ENCODE data around the gene POLR1F. TPM values are rescaled to one million over a fixed set of nuclear protein-coding genes. Genes with fewer than 3 reads are reported as not detected.
"Not testable (repeated sequence)": the region's sequence is repeated elsewhere in the genome, so short reads cannot be mapped to it uniquely, and the experiment has no call there.

Gene POLR1F
- total and polyA plus RNA-seq, 4 donors: 5.7 to 16.4 (median 8.8) TPM

DNA sequence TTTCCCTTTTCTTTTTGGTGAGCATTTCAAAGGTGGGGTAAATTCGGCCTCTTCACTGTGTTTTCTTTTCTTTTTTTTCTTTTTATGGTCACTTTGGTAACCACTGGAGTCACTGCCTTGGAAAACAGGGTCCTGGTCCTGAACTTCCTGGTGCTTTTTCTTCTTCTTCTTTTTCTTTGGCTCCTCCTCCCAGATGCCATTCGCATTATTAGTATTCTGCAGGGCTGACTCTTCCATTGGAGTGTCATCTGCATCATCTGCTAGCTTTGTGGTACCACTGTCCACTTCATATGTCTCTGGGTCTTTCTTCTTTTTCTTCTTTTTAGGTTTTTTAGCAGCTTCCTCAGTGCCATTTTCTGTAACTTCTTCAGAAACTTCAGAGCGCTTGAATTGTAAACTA, 10.5 kb downstream of the POLR1F start:
- Histone ChIP-seq H3K4me3 (no peak overlapping the region), H3K36me3 (ENCODE audit: control insufficient read depth in 4 of 4, insufficient read depth in 4 of 4, low read length in 4 of 4) (peaks cover 0 to 10% (median 4%) of the 10 kb centered on the region in 4 donors), H3K9me3 (ENCODE audit: control insufficient read depth in 4 of 4, insufficient read depth in 3 of 4, low read length in 3 of 4) (no peaks in the 10 kb centered on the region), H3K27me3 (ENCODE audit: control insufficient read depth in 3 of 3, insufficient read depth in 3 of 3, low read length in 2 of 3) (no peaks in the 10 kb centered on the region), H3K4me1 (ENCODE audit: control insufficient read depth in 5 of 5, insufficient read depth in 5 of 5, low read length in 5 of 5) (no peaks in the 10 kb centered on the region), H3K9ac (ENCODE audit: insufficient read depth in 1 of 2, low read length in 2 of 2) (no peak overlapping the region), H3K27ac (ENCODE audit: low read depth in 1 of 2, low read length in 1 of 2) (no peak overlapping the region)
- 93 to 94% methylated on average over 3 of the region's 3 CpGs for WGBS, 2 donors
- DNase-seq: no peak
- TF ChIP-seq, protein P1, sequence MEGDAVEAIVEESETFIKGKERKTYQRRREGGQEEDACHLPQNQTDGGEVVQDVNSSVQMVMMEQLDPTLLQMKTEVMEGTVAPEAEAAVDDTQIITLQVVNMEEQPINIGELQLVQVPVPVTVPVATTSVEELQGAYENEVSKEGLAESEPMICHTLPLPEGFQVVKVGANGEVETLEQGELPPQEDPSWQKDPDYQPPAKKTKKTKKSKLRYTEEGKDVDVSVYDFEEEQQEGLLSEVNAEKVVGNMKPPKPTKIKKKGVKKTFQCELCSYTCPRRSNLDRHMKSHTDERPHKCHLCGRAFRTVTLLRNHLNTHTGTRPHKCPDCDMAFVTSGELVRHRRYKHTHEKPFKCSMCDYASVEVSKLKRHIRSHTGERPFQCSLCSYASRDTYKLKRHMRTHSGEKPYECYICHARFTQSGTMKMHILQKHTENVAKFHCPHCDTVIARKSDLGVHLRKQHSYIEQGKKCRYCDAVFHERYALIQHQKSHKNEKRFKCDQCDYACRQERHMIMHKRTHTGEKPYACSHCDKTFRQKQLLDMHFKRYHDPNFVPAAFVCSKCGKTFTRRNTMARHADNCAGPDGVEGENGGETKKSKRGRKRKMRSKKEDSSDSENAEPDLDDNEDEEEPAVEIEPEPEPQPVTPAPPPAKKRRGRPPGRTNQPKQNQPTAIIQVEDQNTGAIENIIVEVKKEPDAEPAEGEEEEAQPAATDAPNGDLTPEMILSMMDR (IDR thresholded peaks at IDR 0.05; ENCODE audit: control extremely low read depth, extremely low read depth): no peak
- ATAC-seq (ENCODE audit: insufficient read depth, low FRiP score): no peak

DNA sequence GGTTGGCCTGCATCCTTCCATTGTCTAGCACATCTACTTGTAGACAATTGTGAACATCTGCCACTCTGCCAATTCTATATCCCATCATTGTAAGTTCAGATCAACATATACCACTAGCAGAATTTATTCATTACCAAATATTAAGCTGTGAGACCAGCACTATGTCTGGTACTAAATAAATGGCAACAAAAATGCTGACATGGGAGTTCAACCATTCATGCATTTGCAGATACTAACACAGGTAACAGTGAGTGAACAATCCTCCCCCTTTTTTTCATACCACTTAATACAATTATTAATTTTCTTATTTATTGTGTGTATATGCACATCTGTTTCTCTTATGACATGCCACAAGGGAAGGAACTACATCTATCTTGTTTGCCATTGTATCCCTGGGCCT, 11.9 kb downstream of the POLR1F start:
- DNase-seq: no peak
- H3K4me1 ChIP-seq (ENCODE audit: control insufficient read depth in 5 of 5, insufficient read depth in 5 of 5, low read length in 5 of 5): no peaks in the 10 kb centered on the region
- H3K27ac ChIP-seq (ENCODE audit: low read depth in 1 of 2, low read length in 1 of 2): no peak overlapping the region
- H3K4me3 ChIP-seq: no peak overlapping the region
- no peak overlapping the region for H3K9ac ChIP-seq (ENCODE audit: insufficient read depth in 1 of 2, low read length in 2 of 2)
- H3K9me3 ChIP-seq (ENCODE audit: control insufficient read depth in 4 of 4, insufficient read depth in 3 of 4, low read length in 3 of 4): no peaks in the 10 kb centered on the region
- no peak for ATAC-seq (ENCODE audit: insufficient read depth, low FRiP score)
- H3K36me3 ChIP-seq (ENCODE audit: control insufficient read depth in 4 of 4, insufficient read depth in 4 of 4, low read length in 4 of 4): peaks cover 0 to 8% (median 4%) of the 10 kb centered on the region in 4 donors
- no peaks in the 10 kb centered on the region for H3K27me3 ChIP-seq (ENCODE audit: control insufficient read depth in 3 of 3, insufficient read depth in 3 of 3, low read length in 2 of 3)
- TF ChIP-seq, protein P1 (IDR thresholded peaks at IDR 0.05; ENCODE audit: control extremely low read depth, extremely low read depth): no peak

DNA sequence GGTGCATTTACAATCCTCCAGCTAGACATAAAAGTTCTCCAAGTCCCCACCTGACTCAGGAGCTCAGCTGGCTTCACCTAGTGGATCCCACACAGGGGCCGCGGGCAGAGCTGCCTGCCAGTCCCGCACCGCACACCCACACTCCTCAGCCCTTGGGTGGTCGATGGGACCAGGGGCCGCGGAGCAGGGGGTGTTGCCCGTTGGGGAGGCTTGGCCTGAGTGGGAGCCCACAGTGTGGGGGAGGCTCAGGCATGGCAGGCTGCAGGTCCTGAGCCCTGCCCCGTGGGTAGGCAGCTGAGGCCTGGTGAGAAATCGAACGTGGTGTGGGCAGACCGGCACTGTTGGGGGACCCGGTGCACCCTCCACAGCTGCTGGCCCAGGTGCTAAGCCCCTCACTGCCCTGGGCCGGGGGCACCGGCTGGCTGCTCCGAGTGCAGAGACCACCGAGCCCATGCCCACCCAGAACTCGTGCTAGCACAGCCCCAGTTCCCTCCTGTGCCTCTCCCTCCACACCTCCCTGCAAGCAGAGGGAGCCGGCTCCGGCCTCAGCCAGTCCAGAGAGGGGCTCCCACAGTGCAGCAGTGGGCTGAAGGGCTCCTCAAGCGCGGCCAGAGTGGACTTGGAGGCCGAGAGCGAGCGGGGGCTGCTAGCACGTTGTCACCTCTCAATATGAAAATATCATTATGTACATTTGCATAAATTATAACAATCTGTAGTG, 16.6 kb downstream of the POLR1F start:
- H3K4me1 ChIP-seq (ENCODE audit: control insufficient read depth in 5 of 5, insufficient read depth in 5 of 5, low read length in 5 of 5): no peaks in the 10 kb centered on the region
- WGBS, 2 donors: 95 to 97% methylated on average over 26 of the region's 26 CpGs
- TF ChIP-seq, protein P1 (IDR thresholded peaks at IDR 0.05; ENCODE audit: control extremely low read depth, extremely low read depth): no peak
- no peak overlapping the region for H3K4me3 ChIP-seq
- no peak overlapping the region for H3K27ac ChIP-seq (ENCODE audit: low read depth in 1 of 2, low read length in 1 of 2)
- DNase-seq (no peak), ATAC-seq (ENCODE audit: insufficient read depth, low FRiP score) (no peak)
- peaks cover 0 to 2% (median under 1%) of the 10 kb centered on the region in 4 donors for H3K36me3 ChIP-seq (ENCODE audit: control insufficient read depth in 4 of 4, insufficient read depth in 4 of 4, low read length in 4 of 4)
- H3K9ac ChIP-seq (ENCODE audit: insufficient read depth in 1 of 2, low read length in 2 of 2): no peak overlapping the region
- peaks cover 0 to 3% (median 0%) of the 10 kb centered on the region in 4 donors for H3K9me3 ChIP-seq (ENCODE audit: control insufficient read depth in 4 of 4, insufficient read depth in 3 of 4, low read length in 3 of 4)
- no peaks in the 10 kb centered on the region for H3K27me3 ChIP-seq (ENCODE audit: control insufficient read depth in 3 of 3, insufficient read depth in 3 of 3, low read length in 2 of 3)

DNA sequence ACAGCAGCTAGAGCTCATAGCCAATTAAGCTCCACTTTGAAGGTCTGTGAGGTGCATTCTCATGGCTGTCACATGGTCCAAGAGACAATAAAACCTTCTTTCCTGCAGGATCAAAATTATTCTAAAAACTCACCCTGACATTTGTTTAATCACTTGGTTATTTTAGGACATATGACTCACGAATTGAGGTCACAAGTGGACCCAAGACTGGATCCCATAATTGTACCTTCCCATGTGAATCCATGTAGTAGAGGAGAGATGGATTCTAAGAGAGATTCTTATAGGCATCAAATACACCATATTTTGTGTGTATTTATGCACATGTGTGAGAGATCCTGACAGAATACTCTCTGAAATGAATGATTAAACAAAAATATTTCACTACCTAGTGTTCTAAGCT, 18.1 kb downstream of the POLR1F start:
- no peak overlapping the region for H3K9ac ChIP-seq (ENCODE audit: insufficient read depth in 1 of 2, low read length in 2 of 2)
- ATAC-seq (ENCODE audit: insufficient read depth, low FRiP score) (no peak), DNase-seq (no peak)
- H3K36me3 ChIP-seq (ENCODE audit: control insufficient read depth in 4 of 4, insufficient read depth in 4 of 4, low read length in 4 of 4): no peaks in the 10 kb centered on the region
- H3K27ac ChIP-seq (ENCODE audit: low read depth in 1 of 2, low read length in 1 of 2): no peak overlapping the region
- 68 to 91% methylated on average over 1 of the region's 1 CpG for WGBS, 2 donors
- no peak overlapping the region for H3K4me3 ChIP-seq
- no peaks in the 10 kb centered on the region for H3K27me3 ChIP-seq (ENCODE audit: control insufficient read depth in 3 of 3, insufficient read depth in 3 of 3, low read length in 2 of 3)
- TF ChIP-seq, protein P1 (IDR thresholded peaks at IDR 0.05; ENCODE audit: control extremely low read depth, extremely low read depth): no peak
- H3K4me1 ChIP-seq (ENCODE audit: control insufficient read depth in 5 of 5, insufficient read depth in 5 of 5, low read length in 5 of 5): no peaks in the 10 kb centered on the region
- H3K9me3 ChIP-seq (ENCODE audit: control insufficient read depth in 4 of 4, insufficient read depth in 3 of 4, low read length in 3 of 4): peaks cover 0 to 3% (median 0%) of the 10 kb centered on the region in 4 donors

DNA sequence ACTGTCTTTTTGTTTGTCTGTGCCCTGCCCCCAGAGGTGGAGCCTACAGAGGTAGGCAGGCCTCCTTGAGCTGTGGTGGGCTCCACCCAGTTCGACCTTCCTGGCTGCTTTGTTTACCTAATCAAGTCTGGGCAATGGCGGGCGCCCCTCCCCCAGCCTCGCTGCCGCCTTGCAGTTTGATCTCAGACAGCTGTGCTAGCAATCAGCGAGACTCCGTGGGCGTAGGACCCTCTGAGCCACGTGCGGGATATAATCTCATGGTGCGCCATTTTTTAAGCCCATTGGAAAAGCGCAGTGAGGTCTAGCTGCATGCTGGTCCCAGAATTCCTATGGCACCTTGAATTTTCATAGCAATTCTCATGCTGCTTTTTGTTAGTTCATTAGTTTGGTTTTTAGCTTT, 19.7 kb downstream of the POLR1F start:
- not testable (repeated sequence) for ATAC-seq (ENCODE audit: insufficient read depth, low FRiP score); H3K27me3 ChIP-seq (ENCODE audit: control insufficient read depth in 3 of 3, insufficient read depth in 3 of 3, low read length in 2 of 3); H3K36me3 ChIP-seq (ENCODE audit: control insufficient read depth in 4 of 4, insufficient read depth in 4 of 4, low read length in 4 of 4); H3K9me3 ChIP-seq (ENCODE audit: control insufficient read depth in 4 of 4, insufficient read depth in 3 of 4, low read length in 3 of 4); DNase-seq; H3K27ac ChIP-seq (ENCODE audit: low read depth in 1 of 2, low read length in 1 of 2); H3K9ac ChIP-seq (ENCODE audit: insufficient read depth in 1 of 2, low read length in 2 of 2); H3K4me3 ChIP-seq; H3K4me1 ChIP-seq (ENCODE audit: control insufficient read depth in 5 of 5, insufficient read depth in 5 of 5, low read length in 5 of 5)
- WGBS, 2 donors: 76 to 90% methylated on average over 12 of the region's 12 CpGs

Measured in lung (tissue), 12 donors.